Tibial nerve (tissue), 4 donors: ENCODE measurements around the gene PRRG4. TPM values are rescaled to one million over a fixed set of nuclear protein-coding genes. Genes with fewer than 3 reads are reported as not detected.
"Not testable (repeated sequence)": the region's sequence is repeated elsewhere in the genome, so short reads cannot be mapped to it uniquely, and the experiment has no call there.

Source experiments
- DNase-seq, 2 donors: peaks; one replicate each; pipeline ENCODE4 v3.0.0-alpha.2; 2019; ENCODE audit warnings: low spot score in 2 of 2
- H3K27ac ChIP-seq, 4 donors: fragments of 200-600 bp; sonication (generic) in 3 of 4; one replicate each; pipeline ENCODE4 v1.5.1; 2017 to 2019; ENCODE audit warnings: mild to moderate bottlenecking in 1 of 4
- H3K27me3 ChIP-seq, 2 donors: fragments of 200-600 bp; sonication (generic) in 1 of 2; one replicate each; pipeline versions ENCODE4 v1.5.1 to v1.6.0; 2017 to 2019
- H3K36me3 ChIP-seq, 3 donors: fragments of 200-600 bp; sonication (generic); one replicate each; pipeline ENCODE4 v1.5.1; 2018 to 2019
- H3K4me1 ChIP-seq, 4 donors: fragments of 200-600 bp; sonication (generic) in 3 of 4; one replicate each; pipeline ENCODE4 v1.5.1; 2017 to 2019
- H3K4me3 ChIP-seq, 4 donors: fragments of 200-600 bp; sonication (generic) in 3 of 4; one replicate each; pipeline ENCODE4 v1.5.1; 2017 to 2019; ENCODE audit warnings: mild to moderate bottlenecking in 1 of 4, moderate library complexity in 1 of 4
- H3K9me3 ChIP-seq, 4 donors: fragments of 200-600 bp; sonication (generic) in 3 of 4; one replicate each; pipeline ENCODE4 v1.5.1; 2017 to 2019
- CTCF ChIP-seq, 5 experiments: fragments of 200-600 bp in 3 of 5; fragments of 450-650 bp in 2 of 5; sonication (generic) in 3 of 5; IDR thresholded peaks; one replicate each; pipeline ENCODE4 v1.5.1; 2016 to 2019; ENCODE audit warnings: antibody characterized with exemption in 5 of 5, mild to moderate bottlenecking in 3 of 5, moderate library complexity in 2 of 5
- EP300 ChIP-seq, 2 donors: sonication (generic); formaldehyde crosslinking; IDR thresholded peaks; one replicate each; pipeline ENCODE4 v1.6.1; 2017; ENCODE audit warnings: antibody characterized with exemption in 2 of 2, mild to moderate bottlenecking in 1 of 2
- POLR2A ChIP-seq, 2 donors: fragments of 450-650 bp; IDR thresholded peaks; one replicate each; pipeline ENCODE4 v1.6.1; 2017; ENCODE audit warnings: antibody characterized with exemption in 2 of 2, mild to moderate bottlenecking in 2 of 2, moderate library complexity in 2 of 2
- WGBS, 2 donors: methylation state at CpG; one replicate each; pipeline ENCODE4 v1.1.5; 2018; 5-methylcytosine and 5-hydroxymethylcytosine counted together
- total RNA-seq, 4 donors: library from RNA; depleted of rRNA; stranded (reverse); fragments of >200 nt; gene quantifications; one replicate each; pipeline ENCODE4 v1.1.0, GENCODE V29; 2016

PRRG4 gene
- total RNA-seq, 4 donors from 2014 or later: 15.0 to 30.8 (median 28.3) TPM

GRCh38 chr11:32861850-32862577 is 32.3 kb downstream of the PRRG4 start:
- no peak for DNase-seq
- TF ChIP-seq EP300 (IDR thresholded peaks at IDR 0.05): no peak
- TF ChIP-seq POLR2A (IDR thresholded peaks at IDR 0.05): no peak
- no peak for TF ChIP-seq CTCF (IDR thresholded peaks at IDR 0.05)
- WGBS, 2 donors: 54 to 63% methylated on average over 3 of the region's 3 CpGs
- Histone ChIP-seq H3K27ac (no peak overlapping the region), H3K4me3 (no peak overlapping the region), H3K4me1 (no peaks in the 10 kb centered on the region), H3K36me3 (no peaks in the 10 kb centered on the region), H3K27me3 (no peaks in the 10 kb centered on the region), H3K9me3 (no peaks in the 10 kb centered on the region)

- H3K4me1 ChIP-seq: no peaks in the 10 kb centered on the region
These were observed 34.8 kb downstream of the PRRG4 start for GRCh38 chr11:32864555-32864954.

GRCh38 chr11:32868752-32869151 is 39.0 kb downstream of the PRRG4 start:
- WGBS, 2 donors: 68 to 73% methylated on average over 4 of the region's 4 CpGs
- not testable (repeated sequence) for H3K27me3 ChIP-seq, H3K36me3 ChIP-seq, H3K4me3 ChIP-seq, H3K4me1 ChIP-seq, H3K27ac ChIP-seq, H3K9me3 ChIP-seq, DNase-seq

More at GRCh38 chr11:32864555-32864954, 34.8 kb downstream of the PRRG4 start:
- no peak for DNase-seq
- H3K27ac ChIP-seq: no peak overlapping the region
- no peaks in the 10 kb centered on the region for H3K9me3 ChIP-seq
- no peaks in the 10 kb centered on the region for H3K27me3 ChIP-seq
- TF ChIP-seq EP300 (IDR thresholded peaks at IDR 0.05) (no peak), POLR2A (IDR thresholded peaks at IDR 0.05) (no peak), CTCF (IDR thresholded peaks at IDR 0.05) (no peak)
- H3K36me3 ChIP-seq: no peaks in the 10 kb centered on the region
- no peak overlapping the region for H3K4me3 ChIP-seq

- Histone ChIP-seq H3K4me1 (no peaks in the 10 kb centered on the region), H3K27ac (no peak overlapping the region), H3K9me3 (no peaks in the 10 kb centered on the region), H3K27me3 (no peaks in the 10 kb centered on the region), H3K4me3 (no peak overlapping the region), H3K36me3 (no peaks in the 10 kb centered on the region)
- WGBS, 2 donors: 50 to 69% methylated on average over 2 of the region's 2 CpGs
- DNase-seq: no peak
- no peak for TF ChIP-seq EP300 (IDR thresholded peaks at IDR 0.05)
- peak in 2 of 5 experiments; percentile 6 to 9 for TF ChIP-seq CTCF (IDR thresholded peaks at IDR 0.05)
These were observed 40.9 kb downstream of the PRRG4 start for GRCh38 chr11:32870676-32871075.

GRCh38 chr11:32874132-32874531 is 44.4 kb downstream of the PRRG4 start:
- no peaks in the 10 kb centered on the region for H3K9me3 ChIP-seq
- no peak overlapping the region for H3K4me3 ChIP-seq
- no peak for TF ChIP-seq POLR2A (IDR thresholded peaks at IDR 0.05)
- TF ChIP-seq CTCF (IDR thresholded peaks at IDR 0.05): no peak
- TF ChIP-seq EP300 (IDR thresholded peaks at IDR 0.05): no peak
- H3K27ac ChIP-seq: no peak overlapping the region
- H3K27me3 ChIP-seq: no peaks in the 10 kb centered on the region
- DNase-seq: no peak
- no peaks in the 10 kb centered on the region for H3K36me3 ChIP-seq
- H3K4me1 ChIP-seq: no peaks in the 10 kb centered on the region

- H3K27ac ChIP-seq: no peak overlapping the region
- H3K36me3 ChIP-seq: no peaks in the 10 kb centered on the region
- WGBS, 2 donors: 63 to 82% methylated on average over 4 of the region's 4 CpGs
- H3K9me3 ChIP-seq: no peaks in the 10 kb centered on the region
- no peaks in the 10 kb centered on the region for H3K4me1 ChIP-seq
- H3K27me3 ChIP-seq: no peaks in the 10 kb centered on the region
- TF ChIP-seq CTCF (IDR thresholded peaks at IDR 0.05): no peak
- no peak for TF ChIP-seq POLR2A (IDR thresholded peaks at IDR 0.05)
- TF ChIP-seq EP300 (IDR thresholded peaks at IDR 0.05): no peak
- no peak for DNase-seq
- no peak overlapping the region for H3K4me3 ChIP-seq
These were observed 51.6 kb downstream of the PRRG4 start for GRCh38 chr11:32881286-32881685.
